HG02623 (cell line): ENCODE measurements around the gene CHRM2.

Experiments used
- ATAC-seq: cut with Tn5 transposase; IDR thresholded peaks from one replicate; pipeline ENCODE4 v1.9.1; 2021; ENCODE audit warnings: moderate library complexity; ENCODE audit not compliant: unreplicated experiment

CHRM2 gene

DNA sequence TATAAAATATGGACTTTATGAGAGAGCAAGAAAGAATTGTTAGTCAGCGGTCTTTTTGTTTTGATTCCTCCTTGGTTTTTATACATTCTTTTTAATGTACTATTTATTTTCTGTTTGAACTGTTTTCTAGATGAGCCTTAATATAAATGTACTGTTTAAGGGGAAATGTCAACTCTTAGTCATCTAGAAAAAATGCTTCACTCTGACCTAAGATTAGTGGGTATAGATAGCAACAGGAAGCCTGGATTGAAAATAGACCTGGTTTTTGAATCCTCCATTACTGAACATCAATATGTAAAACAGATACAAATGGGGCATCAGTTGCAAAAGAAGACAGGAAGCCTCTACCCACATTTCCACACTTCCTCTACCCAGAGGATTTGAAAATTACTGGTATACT lies 87.8 kb downstream of the CHRM2 start:
- no peak for ATAC-seq

DNA sequence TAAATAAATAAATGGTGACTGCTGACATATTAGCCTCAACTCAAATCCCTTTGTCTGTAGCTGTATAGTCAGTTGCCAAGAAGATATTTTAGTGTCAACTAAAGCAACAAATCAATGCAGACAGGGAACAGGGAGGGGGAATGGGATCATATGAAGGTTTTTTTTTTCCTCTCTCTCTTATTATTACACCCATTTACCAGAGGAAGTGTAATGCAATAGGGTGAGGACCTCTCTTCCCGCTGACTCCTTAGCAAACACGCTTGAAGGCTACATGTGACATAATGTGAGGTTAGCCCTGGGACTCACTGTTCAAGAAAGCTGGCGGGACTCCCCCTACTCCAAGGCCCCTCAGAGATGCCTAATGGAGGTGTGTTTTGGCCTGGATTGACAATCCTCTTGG lies 88.2 kb downstream of the CHRM2 start:
- ATAC-seq, result no peak

DNA sequence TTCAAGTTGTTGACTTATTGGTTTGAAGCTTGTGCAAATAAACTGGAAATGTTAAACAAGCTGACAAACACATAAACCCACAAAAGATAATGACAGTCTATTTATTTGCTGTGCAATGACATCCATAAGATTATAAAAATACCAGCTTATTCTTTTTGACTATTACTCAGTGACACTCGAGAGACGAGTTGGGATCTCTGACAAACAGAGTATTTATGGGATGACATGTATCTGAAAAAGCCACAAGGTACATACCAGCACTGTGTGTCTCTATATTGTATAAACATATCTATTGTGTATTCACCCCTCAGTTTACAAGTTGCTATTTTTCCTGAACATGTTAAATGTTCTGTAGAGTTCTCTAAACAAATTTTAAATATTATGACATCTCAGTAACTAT lies 88.9 kb downstream of the CHRM2 start:
- ATAC-seq, result no peak

DNA sequence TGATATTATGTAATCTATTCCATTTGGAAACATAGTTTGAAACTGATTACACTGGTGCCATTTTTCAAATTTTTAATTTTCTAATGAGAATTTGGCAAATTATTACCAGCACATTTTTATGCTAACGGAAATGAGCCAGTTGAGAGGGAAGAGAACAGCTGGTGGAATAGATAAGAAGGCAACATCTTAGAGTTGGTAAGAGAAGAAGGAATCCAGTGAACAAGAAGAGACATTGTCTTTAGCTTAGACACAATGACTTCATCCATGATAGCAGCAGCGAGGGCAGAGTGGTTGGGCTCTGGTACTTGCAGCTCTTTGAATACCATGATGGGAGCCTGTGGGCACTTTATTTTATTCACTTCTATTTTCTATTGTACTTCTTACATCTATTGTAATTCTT lies 89.6 kb downstream of the CHRM2 start:
- ATAC-seq, result no peak

DNA sequence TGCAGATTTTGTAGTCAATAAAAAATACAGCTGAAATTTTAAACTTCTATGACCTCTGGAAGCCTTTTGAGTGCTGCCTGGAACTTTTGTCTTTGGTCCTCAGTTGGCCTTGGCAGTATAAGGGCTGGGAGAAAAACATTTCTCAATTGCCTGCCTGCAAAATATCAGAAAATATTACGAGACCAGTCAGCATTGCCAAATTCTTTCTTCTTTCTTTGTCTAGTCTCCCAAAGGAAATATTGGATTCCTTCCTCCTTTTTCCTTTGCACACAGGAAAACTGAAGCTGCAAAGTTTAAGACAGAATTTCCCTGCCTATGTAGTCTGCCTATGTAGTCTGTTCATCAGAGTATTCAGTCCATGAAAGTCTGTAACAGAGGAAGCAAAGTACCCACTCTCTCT lies 95.9 kb downstream of the CHRM2 start:
- ATAC-seq, result no peak

DNA sequence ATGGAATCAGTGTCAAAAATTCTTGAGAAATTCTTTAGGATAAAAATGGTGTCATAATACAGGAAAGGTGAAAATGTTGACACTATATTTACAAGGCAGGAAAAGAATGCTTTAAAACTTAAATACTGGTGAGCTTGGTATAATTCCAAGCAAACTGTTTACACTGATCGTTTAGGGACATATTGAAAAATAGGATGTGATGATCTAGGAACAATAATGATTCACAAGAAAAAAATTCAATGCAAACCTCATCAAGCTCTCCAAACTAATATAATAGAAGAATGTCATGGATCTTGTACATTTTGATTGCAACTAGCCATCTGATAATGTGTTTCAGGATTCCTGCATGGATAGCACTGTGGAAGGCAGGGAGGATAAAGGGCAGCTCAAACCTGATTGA lies 98.4 kb downstream of the CHRM2 start:
- ATAC-seq, result no peak

DNA sequence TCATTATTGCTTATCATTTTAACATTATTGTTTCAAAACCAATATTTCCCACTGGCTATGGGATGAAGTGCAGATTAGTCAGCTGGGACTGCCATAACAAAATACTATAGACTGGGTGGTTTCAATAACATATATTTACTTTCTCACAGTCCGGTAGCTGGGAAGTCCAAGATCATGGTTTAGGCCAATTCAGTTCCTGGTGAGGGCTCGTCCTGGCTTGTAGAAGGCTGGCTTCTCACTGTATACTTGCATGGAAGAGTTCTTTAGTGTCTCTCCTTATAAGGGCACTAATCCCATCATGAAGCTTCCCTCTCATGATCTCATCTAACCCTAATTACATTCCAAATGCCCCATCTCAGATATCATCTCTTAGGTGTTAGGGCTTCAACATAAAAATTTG lies 101.3 kb downstream of the CHRM2 start:
- no peak for ATAC-seq

DNA sequence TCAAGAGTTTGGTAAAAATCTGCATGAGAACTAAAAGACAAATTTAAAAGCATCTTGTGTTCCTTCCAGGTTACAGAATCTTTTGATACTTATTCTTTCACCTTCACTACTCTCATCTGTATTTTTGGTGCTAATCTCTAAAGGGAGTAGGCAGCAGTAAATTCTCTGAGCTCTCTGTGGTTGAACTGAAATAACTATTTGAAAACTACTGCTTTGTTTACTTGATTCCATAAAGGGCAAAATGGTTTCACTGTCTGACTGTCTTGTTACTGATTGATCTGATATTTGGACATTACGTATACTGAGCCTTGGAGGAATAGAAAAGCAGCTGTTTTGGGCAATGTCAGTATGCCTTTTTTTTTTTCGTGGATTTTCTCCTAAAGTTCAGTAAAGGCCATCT lies 103.3 kb downstream of the CHRM2 start:
- no peak for ATAC-seq

DNA sequence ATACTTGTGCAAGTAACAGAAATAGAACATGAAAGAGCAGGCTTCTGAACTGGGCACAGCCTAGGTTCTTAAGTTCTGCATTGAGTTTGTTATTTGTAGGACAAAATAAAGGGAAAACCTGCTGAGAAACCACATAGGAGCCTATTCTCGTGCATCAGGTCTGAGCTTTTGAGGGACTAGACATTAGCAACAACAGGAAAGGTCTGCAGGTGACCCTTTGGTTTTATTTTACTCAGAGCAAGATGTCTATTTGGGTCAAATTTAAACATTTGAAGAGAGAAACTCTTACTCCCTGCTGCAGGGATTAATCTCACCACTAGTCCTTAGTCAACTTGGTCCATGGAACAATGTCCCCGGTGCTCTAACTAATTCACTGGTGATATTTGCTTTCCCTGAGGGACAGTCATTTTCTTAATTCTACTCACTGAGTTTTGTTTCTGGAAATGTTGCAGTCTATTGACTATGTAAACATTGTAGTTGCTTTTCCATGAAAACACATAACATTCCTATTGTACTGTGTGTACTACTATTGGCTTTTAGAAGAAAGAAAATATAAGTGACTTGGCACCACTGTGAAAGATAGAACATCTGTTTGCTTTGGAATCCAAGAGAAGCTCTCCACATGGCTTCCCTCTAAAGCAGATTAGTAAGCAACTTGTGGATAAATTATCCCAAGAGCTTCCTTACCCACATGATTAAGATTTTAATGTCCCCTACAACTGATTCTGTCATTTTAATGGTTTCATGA lies 108.2 kb downstream of the CHRM2 start:
- no peak for ATAC-seq

DNA sequence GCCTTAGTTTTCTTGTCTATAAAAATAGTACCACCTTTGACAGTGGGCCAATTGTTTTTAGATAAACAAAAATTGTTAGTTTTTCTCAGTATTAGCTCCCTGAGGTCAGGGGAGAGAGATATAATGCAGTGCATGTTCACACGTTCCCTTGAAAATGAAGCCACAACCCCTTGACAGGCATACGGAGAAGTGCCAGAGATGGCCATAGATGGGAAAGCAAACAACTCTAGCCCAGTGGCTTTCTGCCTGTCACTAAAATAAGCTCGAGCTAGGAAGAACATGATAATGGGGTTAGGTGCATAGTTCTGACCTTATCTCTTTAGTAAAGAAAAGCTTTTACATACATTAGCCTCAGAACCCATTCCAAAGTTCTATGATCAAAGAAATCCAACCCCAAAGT lies 124.9 kb downstream of the CHRM2 start:
- ATAC-seq, result no peak

DNA sequence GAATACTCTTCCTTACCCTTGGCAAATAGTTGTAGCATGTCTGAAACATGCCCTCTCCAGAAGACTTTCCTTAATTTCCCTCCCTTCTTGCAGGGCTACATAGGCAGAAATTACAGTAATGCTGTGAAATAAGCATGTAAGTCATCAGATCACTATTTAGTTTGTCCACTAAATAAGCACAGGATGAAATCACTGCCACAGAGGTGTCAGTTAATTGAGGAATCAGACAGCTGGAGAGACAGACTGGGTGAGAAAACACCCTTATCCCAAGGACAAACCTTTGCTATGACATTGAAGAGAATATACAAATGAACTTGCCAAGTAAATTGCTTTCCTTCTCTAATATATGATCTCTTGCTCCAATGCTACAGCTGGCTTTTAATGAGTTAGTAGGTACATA lies 129.3 kb downstream of the CHRM2 start:
- no peak for ATAC-seq

DNA sequence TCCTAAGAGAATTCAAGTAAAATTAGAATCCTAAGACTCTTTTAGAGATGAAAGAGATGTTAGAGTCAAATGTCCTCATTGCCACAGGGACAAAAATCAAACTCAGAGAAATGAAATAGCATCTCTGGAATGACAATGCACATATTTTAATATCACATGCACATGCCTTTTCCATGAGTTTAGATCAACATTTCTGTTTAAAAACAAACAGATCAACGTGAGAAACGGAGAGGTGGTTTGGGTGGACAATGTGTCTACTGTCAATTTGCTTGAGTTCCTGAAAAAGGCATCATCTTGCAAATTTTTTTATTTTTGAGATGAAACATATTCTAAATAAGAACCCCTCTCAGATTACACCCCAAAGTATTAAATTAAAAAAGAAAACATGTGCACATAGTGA lies 130.0 kb downstream of the CHRM2 start:
- ATAC-seq, result no peak

DNA sequence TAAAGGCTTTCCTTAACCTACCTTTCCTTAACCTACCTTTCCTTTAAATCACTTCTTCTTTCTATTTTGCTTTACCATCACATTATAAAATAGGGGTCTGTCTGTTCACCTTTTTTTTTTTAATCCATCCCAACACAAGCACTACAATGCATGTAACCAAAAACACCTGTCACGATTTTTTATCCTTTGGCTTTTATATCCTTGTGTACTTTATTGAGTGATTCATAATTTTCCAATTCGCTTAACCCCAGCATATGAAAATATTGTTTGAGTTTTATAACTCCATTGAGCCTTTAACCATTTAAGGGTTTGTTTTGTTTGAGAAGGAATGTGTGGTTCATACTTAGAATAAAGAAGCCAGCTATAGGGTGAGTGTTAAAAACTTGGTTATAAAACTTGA lies 132.2 kb downstream of the CHRM2 start:
- ATAC-seq, result no peak

DNA sequence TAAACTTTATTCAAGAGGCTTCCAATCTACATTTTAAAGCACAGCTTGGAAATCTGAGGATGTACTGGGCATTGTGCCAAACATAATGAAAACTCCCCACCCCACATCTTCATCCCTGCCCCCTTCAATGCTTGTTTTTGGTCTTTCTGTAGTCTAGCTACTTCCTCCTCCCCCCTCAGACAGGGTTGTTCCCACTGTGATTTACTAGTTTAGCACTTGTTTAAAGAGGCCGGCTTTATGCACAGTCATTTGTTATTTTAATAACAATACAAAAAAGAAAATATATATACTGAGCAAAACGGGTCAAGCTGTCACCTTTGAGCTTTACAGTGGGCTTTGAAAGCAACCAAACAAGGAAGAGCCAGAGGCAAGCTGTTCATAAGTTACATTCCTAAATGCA lies 132.6 kb downstream of the CHRM2 start:
- no peak for ATAC-seq

DNA sequence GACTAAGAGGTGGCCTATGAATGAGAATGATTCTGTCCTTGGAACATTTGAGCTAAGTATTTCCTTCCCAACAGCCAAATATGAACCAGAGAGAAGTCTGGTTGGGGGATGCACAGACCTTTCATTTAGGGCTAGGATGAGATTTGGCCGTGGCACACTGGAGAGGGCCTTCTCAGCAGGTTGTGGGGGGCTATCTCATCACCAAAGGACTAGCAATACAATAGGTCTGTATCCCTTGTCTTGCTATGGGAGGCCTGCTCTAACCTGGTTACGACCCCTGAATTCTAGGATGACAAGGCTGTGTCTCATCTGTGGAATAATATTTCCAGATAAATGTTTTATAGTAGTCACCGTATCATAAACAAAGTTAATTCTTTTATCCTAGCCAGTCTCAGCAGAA lies 133.0 kb downstream of the CHRM2 start:
- no peak for ATAC-seq

DNA sequence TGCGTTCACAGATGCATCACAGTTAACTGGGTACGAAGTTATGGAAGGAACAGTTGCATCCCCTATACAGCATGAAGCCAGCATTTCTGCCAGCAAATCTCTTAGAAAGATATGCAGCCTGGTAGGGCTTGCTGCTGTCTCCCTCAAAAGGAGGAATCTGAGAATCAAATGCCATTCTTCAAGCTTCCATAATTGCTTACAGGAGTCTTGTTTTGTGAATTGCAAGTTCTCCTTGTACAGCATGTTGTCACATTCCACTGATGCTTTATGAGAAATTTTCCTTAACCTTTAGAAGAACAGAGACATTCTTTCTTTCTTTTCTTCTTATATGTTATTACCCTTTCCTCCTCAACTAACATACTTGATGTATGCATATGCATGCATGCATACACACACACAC lies 134.6 kb downstream of the CHRM2 start:
- no peak for ATAC-seq

DNA sequence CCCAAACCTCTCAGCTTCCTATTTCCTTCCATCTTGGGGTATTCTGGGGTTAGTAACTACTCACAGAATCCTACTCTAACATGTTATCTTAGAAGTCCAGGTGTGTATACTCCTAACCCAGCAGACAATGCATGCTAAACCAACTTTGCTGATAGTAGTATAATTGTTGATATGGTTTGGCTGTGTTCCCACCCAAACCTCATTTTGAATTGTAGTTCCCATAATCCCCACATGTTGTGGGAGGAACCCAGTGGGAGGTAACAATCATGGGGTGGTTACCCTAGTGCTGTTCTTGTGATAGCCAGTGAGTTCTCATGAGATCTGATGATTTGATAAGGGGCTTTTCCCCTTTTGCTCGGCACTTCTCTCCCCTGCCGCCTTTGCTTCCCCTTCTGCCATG lies 135.1 kb downstream of the CHRM2 start:
- ATAC-seq, result no peak

DNA sequence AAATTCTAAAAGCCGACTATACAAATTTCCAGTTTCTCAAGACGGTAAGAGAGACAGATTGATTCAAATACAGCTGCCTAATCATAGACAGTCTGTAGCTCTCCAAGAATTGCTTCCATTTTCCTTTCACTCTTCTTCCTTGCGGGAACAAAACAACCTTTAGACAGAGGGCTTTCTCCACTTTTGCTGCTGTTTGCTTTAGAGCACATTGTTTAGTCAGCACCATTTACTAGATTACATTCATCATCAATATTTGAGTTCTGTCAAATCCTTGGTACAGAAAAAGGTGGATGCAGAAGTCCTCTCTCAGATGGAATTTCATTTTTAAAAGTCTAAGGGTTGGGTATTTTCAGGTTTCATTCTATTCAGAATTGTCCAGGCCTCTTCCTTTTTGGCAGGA lies 137.4 kb downstream of the CHRM2 start:
- no peak for ATAC-seq

DNA sequence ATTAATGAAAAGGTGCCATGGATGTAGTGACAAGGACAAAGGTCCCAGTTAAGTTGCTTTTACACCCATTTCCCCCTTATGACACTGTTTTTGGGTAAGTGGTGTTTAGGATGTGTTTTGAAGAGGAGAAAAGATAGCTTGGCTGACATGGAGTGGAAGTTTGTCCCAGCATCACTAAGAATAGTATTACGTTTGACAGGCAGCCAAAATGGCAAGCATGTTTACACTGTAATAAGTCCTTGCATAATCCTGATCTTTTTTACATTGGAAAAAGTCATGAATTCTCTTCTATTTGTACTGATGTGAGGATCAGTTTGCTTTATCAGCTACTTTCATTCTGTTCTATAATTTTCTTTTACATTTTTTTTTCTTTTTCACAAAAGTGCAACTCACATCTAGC lies 137.8 kb downstream of the CHRM2 start:
- ATAC-seq, result no peak

DNA sequence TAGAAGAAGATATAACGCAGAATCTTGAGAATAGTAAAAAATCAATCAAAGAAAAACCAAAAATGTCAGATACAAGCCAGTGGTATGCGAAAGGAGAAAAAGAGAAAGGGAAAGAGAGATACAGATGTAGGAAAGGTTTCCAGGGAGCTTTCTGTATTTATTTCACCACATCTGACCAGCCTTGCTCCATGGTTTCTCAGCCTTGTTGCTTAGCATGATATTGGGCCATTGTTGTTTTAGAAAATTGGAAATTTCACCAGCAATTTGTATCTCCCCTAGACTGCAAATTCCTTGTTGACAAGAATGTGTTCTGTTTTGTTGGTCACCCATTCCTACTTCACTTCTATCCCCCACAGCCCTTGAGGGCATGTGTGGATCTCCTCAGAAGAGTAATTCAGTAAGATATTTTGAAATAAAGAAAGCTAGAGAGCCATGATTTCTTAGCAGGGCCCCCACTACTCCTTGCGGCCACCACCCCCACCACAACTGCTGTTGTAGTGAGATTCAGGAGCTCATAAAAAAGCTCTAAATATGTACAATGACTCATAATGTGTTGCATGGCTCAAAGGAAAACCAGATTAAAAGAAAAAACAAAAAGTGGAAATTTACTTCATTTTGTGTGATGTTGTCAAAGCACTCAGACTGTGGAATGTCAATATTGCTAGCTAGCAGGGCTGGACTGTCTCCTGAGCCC lies 138.7 kb downstream of the CHRM2 start:
- no peak for ATAC-seq

DNA sequence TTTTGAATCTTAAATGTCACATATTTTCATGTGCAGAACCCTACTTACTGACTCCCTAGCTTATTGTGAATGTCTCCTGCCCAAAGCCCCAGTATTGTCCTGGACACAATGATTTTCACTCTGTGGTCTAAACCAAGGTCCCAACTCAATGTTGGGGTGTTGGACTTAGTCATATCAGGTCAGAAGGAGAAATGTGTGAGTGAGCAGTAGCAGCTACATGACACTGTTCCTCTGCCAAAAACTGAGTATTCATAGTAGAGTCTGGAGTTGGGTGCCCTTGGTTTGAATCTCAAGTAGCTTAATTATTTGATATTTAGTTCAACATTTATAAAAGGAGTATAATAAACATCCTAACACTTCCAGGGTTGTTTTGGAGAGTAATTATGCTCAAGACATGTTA lies 141.0 kb downstream of the CHRM2 start:
- ATAC-seq, result no peak

DNA sequence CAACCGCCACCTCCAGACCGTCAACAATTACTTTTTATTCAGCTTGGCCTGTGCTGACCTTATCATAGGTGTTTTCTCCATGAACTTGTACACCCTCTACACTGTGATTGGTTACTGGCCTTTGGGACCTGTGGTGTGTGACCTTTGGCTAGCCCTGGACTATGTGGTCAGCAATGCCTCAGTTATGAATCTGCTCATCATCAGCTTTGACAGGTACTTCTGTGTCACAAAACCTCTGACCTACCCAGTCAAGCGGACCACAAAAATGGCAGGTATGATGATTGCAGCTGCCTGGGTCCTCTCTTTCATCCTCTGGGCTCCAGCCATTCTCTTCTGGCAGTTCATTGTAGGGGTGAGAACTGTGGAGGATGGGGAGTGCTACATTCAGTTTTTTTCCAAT lies 146.6 kb downstream of the CHRM2 start:
- ATAC-seq, result no peak

DNA sequence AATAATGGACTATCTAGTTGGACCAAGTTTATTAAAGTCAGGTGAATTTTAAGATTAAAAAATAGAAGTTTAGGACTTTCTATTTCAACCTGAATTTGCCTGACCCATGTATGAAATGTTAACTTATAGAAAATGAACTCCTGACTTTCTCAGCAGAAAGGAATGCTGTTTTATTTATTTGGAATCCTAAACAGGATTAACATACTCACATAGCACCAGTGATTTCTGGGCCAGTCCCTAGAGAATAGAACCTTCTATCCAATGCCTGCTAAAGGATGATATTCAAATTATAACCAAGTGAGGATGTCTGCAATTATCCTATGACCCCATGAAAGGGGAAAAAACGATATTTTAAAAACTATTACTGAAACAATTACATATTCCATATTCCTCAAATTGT lies 148.8 kb downstream of the CHRM2 start:
- ATAC-seq, result no peak
